ENCODE measurements around the gene GPR31.

GPR31 gene

GRCh38 chr6:167141667-167142432 lies 15.9 kb downstream of the GPR31 start:
- no peak for DNase-seq (ENCODE audit: low read depth, low spot score)
- H3K27ac ChIP-seq, result no peak overlapping the region

- no peak for DNase-seq (ENCODE audit: low read depth, low spot score)
- H3K27ac ChIP-seq, result no peak overlapping the region
Observed at GRCh38 chr6:167140589-167141474, 16.9 kb downstream of the GPR31 start.

- DNase-seq (ENCODE audit: low read depth, low spot score), result no peak
- H3K27ac ChIP-seq, result no peak overlapping the region
Observed at GRCh38 chr6:167139761-167140160, 18.0 kb downstream of the GPR31 start.

- no peak overlapping the region for H3K27ac ChIP-seq
- DNase-seq (ENCODE audit: low read depth, low spot score), result no peak
Observed at GRCh38 chr6:167137881-167138280, 19.9 kb downstream of the GPR31 start.

GRCh38 chr6:167137081-167137480 lies 20.7 kb downstream of the GPR31 start:
- no peak for DNase-seq (ENCODE audit: low read depth, low spot score)
- no peak overlapping the region for H3K27ac ChIP-seq

GRCh38 chr6:167136376-167136775 lies 21.4 kb downstream of the GPR31 start:
- no peak for DNase-seq (ENCODE audit: low read depth, low spot score)

GRCh38 chr6:167134448-167135328 lies 23.1 kb downstream of the GPR31 start:
- H3K27ac ChIP-seq, result no peak overlapping the region
- no peak for DNase-seq (ENCODE audit: low read depth, low spot score)

More at GRCh38 chr6:167136376-167136775, 21.4 kb downstream of the GPR31 start:
- no peak overlapping the region for H3K27ac ChIP-seq

- no peak for DNase-seq (ENCODE audit: low read depth, low spot score)
- H3K27ac ChIP-seq, result no peak overlapping the region
Observed at GRCh38 chr6:167130712-167131684, 26.8 kb downstream of the GPR31 start.

GRCh38 chr6:167130008-167130677 lies 27.6 kb downstream of the GPR31 start:
- DNase-seq (ENCODE audit: low read depth, low spot score), result no peak
- H3K27ac ChIP-seq, result no peak overlapping the region

- no peak for DNase-seq (ENCODE audit: low read depth, low spot score)
- H3K27ac ChIP-seq, result no peak overlapping the region
Observed at GRCh38 chr6:167129562-167129961, 28.2 kb downstream of the GPR31 start.

- H3K27ac ChIP-seq, result no peak overlapping the region
- no peak for DNase-seq (ENCODE audit: low read depth, low spot score)
Observed at GRCh38 chr6:167129159-167129558, 28.6 kb downstream of the GPR31 start.

GRCh38 chr6:167127785-167128531 lies 29.8 kb downstream of the GPR31 start:
- no peak overlapping the region for H3K27ac ChIP-seq
- no peak for DNase-seq (ENCODE audit: low read depth, low spot score)

GRCh38 chr6:167125855-167126349 lies 31.9 kb downstream of the GPR31 start:
- DNase-seq (ENCODE audit: low read depth, low spot score), result no peak
- H3K27ac ChIP-seq, result no peak overlapping the region

- no peak for DNase-seq (ENCODE audit: low read depth, low spot score)
- H3K27ac ChIP-seq, result no peak overlapping the region
Observed at GRCh38 chr6:167125410-167125809, 32.4 kb downstream of the GPR31 start.

- H3K27ac ChIP-seq, result no peak overlapping the region
- no peak for DNase-seq (ENCODE audit: low read depth, low spot score)
Observed at GRCh38 chr6:167124753-167125152, 33.0 kb downstream of the GPR31 start.

GRCh38 chr6:167122827-167123657 lies 34.7 kb downstream of the GPR31 start, which contains the start of gene CCR6:
Gene CCR6 (plus strand): TSS chr6:167123096. CDS start chr6:167136135, 13,039 bp downstream.
- no peak within 1 kb of the TSS for H3K27ac ChIP-seq

More at GRCh38 chr6:167122827-167123657, 34.7 kb downstream of the GPR31 start, which contains the start of gene CCR6:
- DNase-seq (ENCODE audit: low read depth, low spot score), result no peak

Measured in epithelial cell of prostate (primary cell).